Activated T-cell treated with anti-CD3 and anti-CD28 coated beads for 1 hour (primary cell): ENCODE data around the gene KLHL26.

ENCODE experiments used
- DNase-seq: peaks from one replicate; pipeline ENCODE4 v3.0.0-alpha.2; 2020; ENCODE audit warnings: low read depth

The KLHL26 gene

GRCh38 chr19:18649371-18650020 lies 12.7 kb downstream of the KLHL26 start:
- no peak for DNase-seq

- no peak for DNase-seq
Measured at GRCh38 chr19:18650021-18650390, 13.2 kb downstream of the KLHL26 start.

GRCh38 chr19:18650468-18651041 lies 13.7 kb downstream of the KLHL26 start:
- no peak for DNase-seq

GRCh38 chr19:18651300-18651699 lies 14.5 kb downstream of the KLHL26 start:
- DNase-seq = no peak

- DNase-seq = no peak
Measured at GRCh38 chr19:18651733-18652132, 14.9 kb downstream of the KLHL26 start.

- DNase-seq = no peak
Measured at GRCh38 chr19:18653853-18654252, 17.0 kb downstream of the KLHL26 start.

- DNase-seq = no peak
Measured at GRCh38 chr19:18654469-18654868, 17.6 kb downstream of the KLHL26 start.

GRCh38 chr19:18655173-18655844 lies 18.5 kb downstream of the KLHL26 start:
- DNase-seq = no peak

GRCh38 chr19:18656337-18657086 lies 19.7 kb downstream of the KLHL26 start:
- no peak for DNase-seq

- no peak for DNase-seq
Measured at GRCh38 chr19:18657590-18658365, 20.9 kb downstream of the KLHL26 start.

GRCh38 chr19:18658366-18658855 lies 21.6 kb downstream of the KLHL26 start:
- no peak for DNase-seq

- DNase-seq = no peak
Measured at GRCh38 chr19:18659281-18660050, 22.6 kb downstream of the KLHL26 start.

GRCh38 chr19:18660051-18660910 lies 23.5 kb downstream of the KLHL26 start:
- no peak for DNase-seq

- DNase-seq = no peak
Measured at GRCh38 chr19:18660939-18661670, 24.3 kb downstream of the KLHL26 start.

GRCh38 chr19:18662972-18663732 lies 26.3 kb downstream of the KLHL26 start:
- no peak for DNase-seq

GRCh38 chr19:18663940-18664530 lies 27.2 kb downstream of the KLHL26 start:
- no peak for DNase-seq

GRCh38 chr19:18665771-18666202 lies 29.0 kb downstream of the KLHL26 start:
- no peak for DNase-seq

- DNase-seq = no peak
Measured at GRCh38 chr19:18666317-18666716, 29.5 kb downstream of the KLHL26 start.
